ENCODE measurements around the gene GPR89A. TPM values are rescaled to one million over a fixed set of nuclear protein-coding genes. Genes with fewer than 3 reads are reported as not detected.

The GPR89A gene
- total RNA-seq, 1 experiment from 2014 or later, result 19.5 TPM

DNA sequence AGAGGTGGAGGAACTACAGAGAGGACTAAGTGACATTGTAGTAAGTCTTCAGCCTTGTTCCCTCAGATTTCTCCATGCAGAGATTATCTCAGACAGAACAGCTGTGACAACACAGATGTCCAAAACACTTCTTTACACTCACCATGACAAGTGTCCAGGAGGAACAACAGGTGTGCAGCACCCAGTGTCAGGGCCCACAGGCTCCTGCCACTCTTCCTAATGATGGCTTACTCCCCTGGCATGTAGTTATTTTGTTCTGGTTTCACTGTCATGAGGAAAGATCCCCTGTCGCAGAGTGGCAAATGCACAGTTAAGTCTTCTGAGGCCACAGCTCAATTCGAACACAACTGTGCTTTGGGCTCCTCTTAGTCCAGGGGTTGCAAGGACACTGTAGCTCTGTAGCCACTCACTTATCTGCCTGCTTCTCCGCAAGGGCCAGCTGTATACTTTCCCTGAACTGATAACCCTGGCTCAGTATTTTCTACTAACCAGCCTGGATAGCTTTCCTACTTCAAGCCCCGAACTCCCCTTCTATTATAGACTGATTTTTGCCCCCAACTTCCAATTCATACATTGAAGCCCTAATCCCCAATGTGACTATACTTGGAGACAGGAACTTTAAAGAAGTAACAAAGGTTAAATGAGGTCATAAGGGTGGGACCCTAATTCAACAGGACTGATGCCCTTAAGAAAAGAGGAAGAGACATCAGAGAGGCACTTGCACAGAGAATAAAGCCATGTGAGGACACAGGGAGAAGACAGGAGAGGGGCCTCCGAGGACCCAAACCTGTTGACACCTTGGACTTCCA, 88.2 kb downstream of the GPR89A start:
- no peaks in the 10 kb centered on the region for H3K9me2 ChIP-seq (ENCODE audit: insufficient read depth)
- H2AFZ ChIP-seq (ENCODE audit: low read depth, low read length, poor library complexity, severe bottlenecking), result no peak overlapping the region
- ChIA-PET RAD21 (ENCODE audit: low non-redundant PET in 1 of 2, low total read pairs in 2 of 2, uncharacterized antibody in 2 of 2, unreplicated experiment in 2 of 2) (no interaction called here), POLR2A (no interaction called here), CTCF (no interaction called here)
- DNase-seq (ENCODE audit: low read depth, low spot score) (no peak), ATAC-seq (no peak)
- H3K4me1 ChIP-seq (ENCODE audit: control insufficient read depth in 1 of 2, insufficient read depth in 2 of 2, low read length in 2 of 2), result no peaks in the 10 kb centered on the region
- BruUV-seq (replicated peaks), result no TSS peak
- no peak overlapping the region for H3K27ac ChIP-seq (ENCODE audit: low read depth, low read length)
- no peaks in the 10 kb centered on the region for H4K20me1 ChIP-seq (ENCODE audit: insufficient read depth)
- intact Hi-C loops (cut with micrococcal nuclease), result no loop called here
- H3K79me2 ChIP-seq (ENCODE audit: insufficient read depth, low read length), result no peaks in the 10 kb centered on the region
- no peak overlapping the region for H3K9ac ChIP-seq (ENCODE audit: low read length)
- no peak overlapping the region for H3K4me3 ChIP-seq (replicated peaks in 1 of 2; ENCODE audit: low read depth in 1 of 2, low read length in 2 of 2)
- no peaks in the 10 kb centered on the region for H3K36me3 ChIP-seq (ENCODE audit: control insufficient read depth in 1 of 2, insufficient read depth in 2 of 2, low read length in 2 of 2)
- H3K27me3 ChIP-seq (ENCODE audit: insufficient read depth, low read length), result no peaks in the 10 kb centered on the region
- H3K4me2 ChIP-seq (ENCODE audit: low read length), result no peak overlapping the region
- TF ChIP-seq FOSL1 (IDR thresholded peaks at IDR 0.05; ENCODE audit: low read depth) (no peak), SP1 (IDR thresholded peaks at IDR 0.05; ENCODE audit: low read depth) (no peak), SRF (IDR thresholded peaks at IDR 0.05; ENCODE audit: low read depth) (no peak), EZH2 (IDR thresholded peaks at IDR 0.05) (no peak), EGR1 (IDR thresholded peaks at IDR 0.05; ENCODE audit: low read depth) (no peak), TCF7L2 (IDR thresholded peaks at IDR 0.05; ENCODE audit: borderline replicate concordance, extremely low read depth, insufficient read depth, insufficient read length) (no peak), YY1 (IDR thresholded peaks at IDR 0.05; ENCODE audit: extremely low read depth, insufficient replicate concordance, low read depth, low read length) (no peak), SIN3A (IDR thresholded peaks at IDR 0.05; ENCODE audit: low read depth) (no peak), POLR2AphosphoS5 (IDR thresholded peaks at IDR 0.05; ENCODE audit: low read depth, low read length) (no peak), POLR2A (IDR thresholded peaks at IDR 0.05; ENCODE audit: borderline replicate concordance, extremely low read depth, insufficient read depth, insufficient read length) (no peak), ELF1 (IDR thresholded peaks at IDR 0.05; ENCODE audit: borderline replicate concordance, low read depth) (no peak), RAD21 (IDR thresholded peaks at IDR 0.05; ENCODE audit: low read depth) (no peak), ZNF274 (IDR thresholded peaks at IDR 0.05; ENCODE audit: low read depth, low read length) (no peak), CEBPB (IDR thresholded peaks at IDR 0.05; ENCODE audit: low read depth) (no peak), CBX3 (IDR thresholded peaks at IDR 0.05; ENCODE audit: low read depth) (no peak)
- TF ChIP-seq, protein P1, sequence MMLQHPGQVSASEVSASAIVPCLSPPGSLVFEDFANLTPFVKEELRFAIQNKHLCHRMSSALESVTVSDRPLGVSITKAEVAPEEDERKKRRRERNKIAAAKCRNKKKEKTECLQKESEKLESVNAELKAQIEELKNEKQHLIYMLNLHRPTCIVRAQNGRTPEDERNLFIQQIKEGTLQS (IDR thresholded peaks at IDR 0.05), result no peak
- TF ChIP-seq, protein P2, sequence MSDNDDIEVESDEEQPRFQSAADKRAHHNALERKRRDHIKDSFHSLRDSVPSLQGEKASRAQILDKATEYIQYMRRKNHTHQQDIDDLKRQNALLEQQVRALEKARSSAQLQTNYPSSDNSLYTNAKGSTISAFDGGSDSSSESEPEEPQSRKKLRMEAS (IDR thresholded peaks at IDR 0.05), result no peak
- TF ChIP-seq, protein P3, sequence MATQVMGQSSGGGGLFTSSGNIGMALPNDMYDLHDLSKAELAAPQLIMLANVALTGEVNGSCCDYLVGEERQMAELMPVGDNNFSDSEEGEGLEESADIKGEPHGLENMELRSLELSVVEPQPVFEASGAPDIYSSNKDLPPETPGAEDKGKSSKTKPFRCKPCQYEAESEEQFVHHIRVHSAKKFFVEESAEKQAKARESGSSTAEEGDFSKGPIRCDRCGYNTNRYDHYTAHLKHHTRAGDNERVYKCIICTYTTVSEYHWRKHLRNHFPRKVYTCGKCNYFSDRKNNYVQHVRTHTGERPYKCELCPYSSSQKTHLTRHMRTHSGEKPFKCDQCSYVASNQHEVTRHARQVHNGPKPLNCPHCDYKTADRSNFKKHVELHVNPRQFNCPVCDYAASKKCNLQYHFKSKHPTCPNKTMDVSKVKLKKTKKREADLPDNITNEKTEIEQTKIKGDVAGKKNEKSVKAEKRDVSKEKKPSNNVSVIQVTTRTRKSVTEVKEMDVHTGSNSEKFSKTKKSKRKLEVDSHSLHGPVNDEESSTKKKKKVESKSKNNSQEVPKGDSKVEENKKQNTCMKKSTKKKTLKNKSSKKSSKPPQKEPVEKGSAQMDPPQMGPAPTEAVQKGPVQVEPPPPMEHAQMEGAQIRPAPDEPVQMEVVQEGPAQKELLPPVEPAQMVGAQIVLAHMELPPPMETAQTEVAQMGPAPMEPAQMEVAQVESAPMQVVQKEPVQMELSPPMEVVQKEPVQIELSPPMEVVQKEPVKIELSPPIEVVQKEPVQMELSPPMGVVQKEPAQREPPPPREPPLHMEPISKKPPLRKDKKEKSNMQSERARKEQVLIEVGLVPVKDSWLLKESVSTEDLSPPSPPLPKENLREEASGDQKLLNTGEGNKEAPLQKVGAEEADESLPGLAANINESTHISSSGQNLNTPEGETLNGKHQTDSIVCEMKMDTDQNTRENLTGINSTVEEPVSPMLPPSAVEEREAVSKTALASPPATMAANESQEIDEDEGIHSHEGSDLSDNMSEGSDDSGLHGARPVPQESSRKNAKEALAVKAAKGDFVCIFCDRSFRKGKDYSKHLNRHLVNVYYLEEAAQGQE (IDR thresholded peaks at IDR 0.05; ENCODE audit: low read depth), result no peak
- TF ChIP-seq, protein P4, sequence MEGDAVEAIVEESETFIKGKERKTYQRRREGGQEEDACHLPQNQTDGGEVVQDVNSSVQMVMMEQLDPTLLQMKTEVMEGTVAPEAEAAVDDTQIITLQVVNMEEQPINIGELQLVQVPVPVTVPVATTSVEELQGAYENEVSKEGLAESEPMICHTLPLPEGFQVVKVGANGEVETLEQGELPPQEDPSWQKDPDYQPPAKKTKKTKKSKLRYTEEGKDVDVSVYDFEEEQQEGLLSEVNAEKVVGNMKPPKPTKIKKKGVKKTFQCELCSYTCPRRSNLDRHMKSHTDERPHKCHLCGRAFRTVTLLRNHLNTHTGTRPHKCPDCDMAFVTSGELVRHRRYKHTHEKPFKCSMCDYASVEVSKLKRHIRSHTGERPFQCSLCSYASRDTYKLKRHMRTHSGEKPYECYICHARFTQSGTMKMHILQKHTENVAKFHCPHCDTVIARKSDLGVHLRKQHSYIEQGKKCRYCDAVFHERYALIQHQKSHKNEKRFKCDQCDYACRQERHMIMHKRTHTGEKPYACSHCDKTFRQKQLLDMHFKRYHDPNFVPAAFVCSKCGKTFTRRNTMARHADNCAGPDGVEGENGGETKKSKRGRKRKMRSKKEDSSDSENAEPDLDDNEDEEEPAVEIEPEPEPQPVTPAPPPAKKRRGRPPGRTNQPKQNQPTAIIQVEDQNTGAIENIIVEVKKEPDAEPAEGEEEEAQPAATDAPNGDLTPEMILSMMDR (IDR thresholded peaks at IDR 0.05 in 2 of 3, conservative IDR thresholded peaks at IDR 0.05 in 1 of 3; ENCODE audit: borderline replicate concordance in 1 of 3, insufficient read depth in 1 of 3, low read depth in 2 of 3, low read length in 2 of 3), result no peak
- no peaks in the 10 kb centered on the region for H3K9me3 ChIP-seq (ENCODE audit: control insufficient read depth in 1 of 2, insufficient read depth in 1 of 2, low read depth in 1 of 2, low read length in 2 of 2)
